ENCODE measurements around the gene KLK6.
A peak's percentile ranks its signal among the peaks of the same experiment; 100 is the strongest.

Gene KLK6

DNA sequence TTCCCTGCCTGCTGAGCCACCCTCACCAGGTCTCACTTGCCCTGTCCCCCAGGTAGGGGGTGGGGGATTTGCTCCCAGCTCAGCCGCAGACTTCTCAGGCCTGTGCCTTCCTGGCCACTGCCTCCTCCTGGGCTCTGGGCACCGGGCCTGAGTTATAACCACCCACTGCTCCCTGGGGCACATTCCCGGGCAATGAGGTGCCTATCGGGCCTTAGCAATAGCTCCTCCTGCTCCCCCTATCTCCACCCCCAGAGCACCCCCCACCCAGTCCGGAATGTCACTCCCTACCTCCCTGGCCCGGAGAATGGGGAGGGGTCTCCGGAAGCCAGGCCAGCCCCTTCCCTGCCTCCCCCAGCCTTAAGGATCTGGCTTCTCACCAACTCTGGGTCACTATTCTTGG lies 16.5 kb downstream of the KLK6 start, which contains the start of gene KLK5:
KLK5 (minus strand) TSS at position 129 of the 400 bp plus-strand sequence. CDS start 381 bp downstream, outside the sequence.
- no peak for DNase-seq (ENCODE audit: low read depth)

DNA sequence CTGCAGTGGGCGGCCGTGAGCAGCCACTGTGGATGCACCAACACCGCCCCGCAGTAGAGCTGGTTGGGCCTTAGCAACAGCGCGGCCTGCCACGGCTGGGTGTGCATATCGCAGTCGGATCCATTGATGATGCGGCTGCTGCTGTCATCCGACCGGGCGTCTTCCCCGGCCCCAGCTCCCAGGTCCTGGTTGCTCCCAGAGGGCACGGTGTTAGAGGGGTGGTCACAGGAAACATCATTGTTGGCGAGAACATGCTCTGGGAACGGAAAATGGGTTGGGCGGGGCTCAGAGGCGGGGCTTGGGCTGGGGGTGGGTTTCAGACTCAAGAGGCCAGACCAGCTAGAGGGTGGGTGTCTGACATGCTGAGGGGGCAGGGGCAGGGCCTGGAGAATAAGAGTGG lies 19.5 kb downstream of the KLK6 start:
- no peak for DNase-seq (ENCODE audit: low read depth)

DNA sequence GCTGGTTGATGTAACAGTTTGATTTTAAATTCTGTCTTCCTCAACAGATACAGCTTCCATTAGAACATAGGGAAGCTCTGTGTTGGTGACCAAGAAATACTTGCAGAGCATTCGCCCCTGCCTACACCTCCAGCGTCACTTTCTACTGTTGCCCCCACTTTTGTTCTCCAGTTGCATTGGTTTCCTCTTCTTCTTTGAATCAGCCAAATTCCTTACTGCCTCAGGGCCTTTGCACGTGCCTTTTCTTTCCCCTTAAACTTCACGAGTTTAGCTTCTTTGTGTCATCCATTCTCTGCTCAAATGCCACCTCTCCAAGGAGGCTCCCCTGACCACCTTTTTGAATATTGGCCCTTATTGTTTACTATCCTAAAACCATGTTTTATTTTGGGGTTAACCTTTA lies 22.3 kb downstream of the KLK6 start:
- DNase-seq (ENCODE audit: low read depth) = no peak

DNA sequence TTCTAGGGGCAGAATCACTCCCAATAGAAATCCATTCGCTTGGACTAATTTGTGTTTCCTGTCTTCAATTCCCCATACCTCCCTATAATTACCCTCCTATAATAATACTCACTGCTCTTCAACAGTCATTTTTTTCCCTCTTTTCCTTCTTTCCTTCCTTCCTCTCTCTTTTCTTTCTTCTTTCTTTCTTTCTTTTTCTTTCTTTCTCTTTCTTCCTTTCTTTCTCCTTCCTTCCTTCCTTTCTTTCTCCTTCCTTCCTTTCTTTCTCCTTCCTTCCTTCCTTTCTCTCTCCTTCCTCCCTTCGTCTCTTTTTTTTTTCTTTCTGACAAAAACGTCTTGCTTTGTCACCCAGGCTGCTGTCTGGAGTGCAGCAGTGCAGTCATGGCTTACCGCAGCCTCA lies 24.6 kb downstream of the KLK6 start:
- no peak for DNase-seq (ENCODE audit: low read depth)

DNA sequence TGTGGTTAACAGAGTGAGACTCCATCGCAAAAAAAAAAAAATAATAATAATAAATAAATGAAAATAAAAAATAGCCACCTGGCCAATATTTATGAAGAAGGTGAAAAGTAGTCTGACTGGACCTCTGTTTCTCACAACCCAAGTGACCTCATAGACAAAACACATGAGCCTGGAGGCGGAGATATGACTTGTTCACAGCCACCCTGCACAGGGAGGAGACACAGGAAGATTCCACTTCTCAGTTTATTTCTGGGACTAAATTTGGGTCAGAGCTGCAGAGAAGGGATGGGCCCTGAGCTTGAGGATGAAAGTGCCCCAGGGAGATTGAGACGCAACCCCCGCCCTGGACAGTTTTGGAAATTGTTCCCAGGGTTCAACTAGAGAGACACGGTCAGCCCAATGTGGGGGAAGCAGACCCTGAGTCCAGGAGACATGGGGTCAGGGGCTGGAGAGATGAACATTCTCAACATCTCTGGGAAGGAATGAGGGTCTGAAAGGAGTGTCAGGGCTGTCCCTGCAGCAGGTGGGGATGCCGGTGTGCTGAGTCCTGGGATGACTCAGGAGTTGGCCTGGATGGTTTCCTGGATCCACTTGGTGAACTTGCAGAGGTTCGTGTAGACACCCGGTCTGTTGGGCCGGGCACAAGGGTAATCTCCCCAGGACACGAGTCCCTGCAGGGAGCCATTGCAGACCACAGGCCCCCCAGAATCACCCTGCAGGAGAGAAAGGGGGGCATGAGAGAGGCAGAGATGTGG lies 26.1 kb downstream of the KLK6 start:
- DNase-seq (ENCODE audit: low read depth) = no peak

DNA sequence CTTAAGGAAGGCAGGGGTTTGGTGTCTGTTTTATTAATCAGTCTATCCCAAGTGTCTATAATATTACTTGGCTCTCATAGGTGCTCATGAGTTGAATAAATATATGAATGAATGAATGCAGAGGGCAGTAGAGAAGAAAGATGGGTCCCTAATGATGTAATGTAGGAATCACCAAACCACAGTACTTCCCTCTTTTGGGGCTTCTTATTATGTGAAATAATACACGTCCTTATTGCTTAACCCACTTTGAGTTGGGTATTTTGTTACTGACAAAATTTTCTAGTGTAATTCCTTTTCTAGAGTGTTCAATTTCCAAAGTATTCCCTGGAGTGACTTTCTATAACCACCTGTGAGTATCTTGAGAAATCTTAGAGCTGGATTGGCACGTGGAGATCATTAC lies 29.8 kb downstream of the KLK6 start:
- no peak for DNase-seq (ENCODE audit: low read depth)

DNA sequence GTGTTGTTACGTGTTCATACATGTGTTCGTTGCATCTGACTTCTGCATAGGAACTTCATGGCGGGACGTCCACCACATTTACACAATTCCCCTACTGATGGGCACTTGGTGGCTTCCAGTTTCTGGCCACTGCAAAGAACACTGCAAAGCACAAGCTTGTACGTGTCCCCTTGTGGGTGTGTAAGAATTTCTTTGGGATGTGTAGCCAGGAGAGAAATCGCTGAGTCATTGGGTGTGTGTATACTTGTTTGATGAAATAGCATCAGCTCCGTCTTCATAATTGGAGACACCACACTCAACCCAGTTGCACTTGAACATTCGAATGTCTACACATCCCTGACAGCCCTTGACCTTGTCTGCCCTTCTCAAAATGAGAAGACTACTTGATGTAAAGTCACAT lies 35.8 kb downstream of the KLK6 start:
- no peak for DNase-seq (ENCODE audit: low read depth)

DNA sequence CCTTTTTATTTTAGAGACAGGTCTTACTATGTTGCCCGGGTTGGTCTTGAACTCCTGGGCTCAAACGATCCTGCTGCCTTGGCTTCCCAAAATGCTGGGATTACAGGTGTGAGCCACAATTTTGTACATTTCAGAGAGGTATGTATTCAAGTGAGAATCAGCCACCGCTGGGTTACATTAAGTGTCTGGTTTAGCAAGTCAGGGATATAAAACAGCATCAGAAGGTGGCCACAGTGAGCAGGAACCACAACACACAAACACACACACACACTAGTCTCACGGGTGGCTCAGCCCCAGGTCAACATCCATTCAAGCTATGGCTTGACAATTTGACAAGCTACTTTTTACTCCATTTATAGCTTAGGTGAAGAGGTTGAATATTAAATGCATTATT lies 36.7 kb downstream of the KLK6 start:
- DNase-seq (ENCODE audit: low read depth) = no peak

DNA sequence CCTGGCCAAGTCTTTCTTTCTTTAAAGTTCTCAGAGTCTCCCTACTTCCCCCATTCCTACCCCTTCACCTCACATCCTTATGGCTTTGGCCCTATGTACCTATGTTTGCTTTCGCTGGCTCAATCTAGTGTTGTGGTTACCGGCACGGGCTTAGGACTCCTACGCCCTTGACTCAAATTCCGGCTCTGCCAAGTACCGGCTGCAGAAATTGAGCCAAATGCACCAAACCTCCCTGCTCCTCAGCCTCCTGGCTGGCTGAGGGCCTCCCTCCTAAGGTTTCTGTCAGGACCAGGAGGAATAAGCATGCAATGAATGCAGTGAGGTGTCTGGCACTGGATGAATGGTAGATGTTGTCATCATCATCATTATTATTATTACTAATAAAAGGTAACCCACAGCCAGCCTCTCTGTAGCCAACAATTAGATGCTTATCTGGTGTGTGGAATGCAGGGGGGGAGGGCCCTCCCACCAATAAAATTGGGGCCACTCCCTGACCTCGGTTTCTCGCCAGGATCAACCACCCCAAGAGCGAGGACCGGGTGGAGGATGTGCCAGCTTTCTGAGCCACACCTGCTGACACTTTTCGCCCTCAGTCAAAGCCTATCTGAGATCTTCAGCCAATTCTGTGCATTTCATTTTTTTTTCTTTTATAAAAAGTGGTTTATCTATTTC lies 37.2 kb downstream of the KLK6 start:
- DNase-seq (ENCODE audit: low read depth) = no peak

DNA sequence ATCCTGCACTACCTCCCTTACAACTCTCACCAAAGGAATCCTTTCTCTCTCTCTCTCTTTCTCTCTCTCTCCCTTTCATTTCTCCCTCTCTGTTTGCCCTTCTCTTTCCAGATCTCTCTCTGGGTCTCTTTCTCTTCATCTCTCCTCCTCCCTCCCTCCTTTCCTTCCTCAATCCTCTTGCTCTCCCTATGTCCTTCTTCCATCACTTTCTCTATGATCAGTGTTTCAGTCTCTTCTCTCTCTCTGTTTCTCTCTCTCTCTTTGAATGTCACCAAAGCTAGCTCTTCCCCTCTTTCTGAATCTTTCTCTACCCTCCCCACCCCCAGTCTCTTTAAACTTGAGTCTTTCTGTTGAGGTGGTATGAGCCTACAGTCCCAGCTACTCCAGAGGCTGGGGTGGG lies 38.4 kb downstream of the KLK6 start:
- DNase-seq (ENCODE audit: low read depth) = no peak

DNA sequence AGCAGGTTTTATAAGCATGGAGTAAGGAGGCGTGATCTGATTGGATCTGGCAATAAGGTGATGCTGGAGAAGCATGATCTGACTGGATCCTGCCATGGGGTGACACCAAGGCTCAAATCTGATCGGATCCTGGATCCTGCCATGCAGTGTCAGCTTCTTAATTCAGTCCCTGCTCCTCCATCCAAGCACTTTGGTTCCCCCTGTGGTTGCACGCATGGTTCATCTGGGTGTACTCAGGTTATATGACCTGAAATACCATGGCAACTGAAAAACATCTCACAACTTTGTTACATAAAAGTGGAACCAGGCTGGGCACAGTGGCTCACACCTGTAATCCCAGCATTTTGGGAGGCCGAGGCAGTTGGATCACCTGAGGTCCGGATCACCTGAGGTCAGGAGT lies 40.6 kb downstream of the KLK6 start:
- DNase-seq (ENCODE audit: low read depth) = no peak

DNA sequence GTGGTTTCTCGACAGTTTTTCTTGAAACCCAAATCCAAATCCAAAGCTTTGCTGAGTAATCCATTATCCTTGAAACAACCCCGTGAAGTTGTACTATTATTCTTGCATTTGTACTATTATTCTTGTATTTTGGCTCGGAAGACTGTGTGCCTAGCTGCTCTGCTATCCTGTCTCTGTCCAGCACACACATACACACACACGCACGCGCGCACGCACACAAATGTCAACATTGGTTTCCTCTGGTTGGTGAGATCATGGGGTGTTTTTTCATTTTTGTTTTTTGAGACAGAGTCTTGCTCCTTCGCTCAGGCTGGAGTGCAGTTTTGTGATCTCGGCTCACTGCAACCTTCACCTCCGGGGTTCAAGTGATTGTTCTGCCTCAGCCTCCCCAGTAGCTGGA lies 43.2 kb downstream of the KLK6 start:
- DNase-seq (ENCODE audit: low read depth) = no peak

DNA sequence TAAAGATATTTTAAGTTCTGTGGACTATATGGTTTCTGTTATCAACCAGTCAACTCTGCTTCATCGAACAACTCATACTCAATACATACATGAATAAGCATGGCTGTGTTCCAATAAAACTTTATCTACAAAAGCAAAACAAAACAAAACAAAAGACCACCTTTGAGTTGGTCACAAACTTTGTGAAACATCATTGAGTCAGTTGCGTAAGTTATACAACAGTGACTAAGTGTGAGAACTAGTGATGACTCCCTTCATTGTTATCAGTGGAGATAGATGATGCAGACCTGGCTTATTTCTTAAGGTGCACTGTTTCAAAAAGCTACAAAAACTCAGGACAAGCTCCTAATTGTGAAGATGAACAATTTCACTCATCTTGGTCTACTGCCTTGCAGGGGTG lies 43.7 kb downstream of the KLK6 start:
- DNase-seq (ENCODE audit: low read depth) = no peak

DNA sequence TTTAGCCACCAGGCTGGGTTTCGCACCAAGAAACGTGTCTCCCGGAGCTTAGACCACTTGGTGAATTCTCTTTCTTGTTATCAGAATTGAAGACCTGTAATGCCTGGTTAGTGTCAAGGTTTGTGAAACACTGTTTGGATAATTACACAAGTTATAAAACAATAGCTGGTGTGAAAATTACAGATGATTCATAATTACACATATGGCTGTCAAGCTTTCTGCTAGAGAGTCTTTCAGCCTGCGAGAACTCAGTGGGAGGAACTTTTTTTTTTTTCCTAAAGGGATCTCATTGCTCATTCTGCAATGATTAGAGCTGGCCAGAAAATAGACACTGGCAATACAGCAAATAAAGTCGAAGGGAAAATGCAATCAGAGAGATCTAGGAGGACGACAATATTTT lies 44.8 kb downstream of the KLK6 start:
- DNase-seq (ENCODE audit: low read depth) = no peak

DNA sequence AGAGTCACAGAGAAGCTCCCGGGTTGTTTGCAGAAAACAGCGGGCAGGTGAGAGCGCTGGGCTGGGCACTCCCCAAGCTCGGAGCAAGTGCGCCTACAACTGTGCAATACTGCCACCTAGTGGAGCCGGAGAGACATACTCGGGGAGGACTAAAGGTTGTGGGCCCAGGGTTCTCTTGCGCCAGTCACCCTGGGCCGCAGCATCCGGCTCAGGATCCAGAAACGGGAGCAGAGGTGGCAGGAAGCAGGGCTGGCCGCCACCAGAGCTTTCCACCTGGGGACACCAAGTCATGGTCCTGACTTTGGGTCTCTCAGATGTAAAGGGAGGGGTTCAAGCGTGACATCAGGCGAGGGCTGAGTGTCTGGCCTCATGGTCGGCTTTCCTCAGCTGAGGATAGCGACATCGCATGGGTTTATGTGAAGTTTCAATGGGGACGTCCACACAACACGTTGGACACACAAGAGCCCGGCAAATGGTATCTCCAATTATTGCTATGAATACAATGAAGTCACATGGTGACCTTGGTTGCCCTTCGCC lies 47.0 kb downstream of the KLK6 start:
- DNase-seq (ENCODE audit: low read depth) = peak; percentile 59

DNA sequence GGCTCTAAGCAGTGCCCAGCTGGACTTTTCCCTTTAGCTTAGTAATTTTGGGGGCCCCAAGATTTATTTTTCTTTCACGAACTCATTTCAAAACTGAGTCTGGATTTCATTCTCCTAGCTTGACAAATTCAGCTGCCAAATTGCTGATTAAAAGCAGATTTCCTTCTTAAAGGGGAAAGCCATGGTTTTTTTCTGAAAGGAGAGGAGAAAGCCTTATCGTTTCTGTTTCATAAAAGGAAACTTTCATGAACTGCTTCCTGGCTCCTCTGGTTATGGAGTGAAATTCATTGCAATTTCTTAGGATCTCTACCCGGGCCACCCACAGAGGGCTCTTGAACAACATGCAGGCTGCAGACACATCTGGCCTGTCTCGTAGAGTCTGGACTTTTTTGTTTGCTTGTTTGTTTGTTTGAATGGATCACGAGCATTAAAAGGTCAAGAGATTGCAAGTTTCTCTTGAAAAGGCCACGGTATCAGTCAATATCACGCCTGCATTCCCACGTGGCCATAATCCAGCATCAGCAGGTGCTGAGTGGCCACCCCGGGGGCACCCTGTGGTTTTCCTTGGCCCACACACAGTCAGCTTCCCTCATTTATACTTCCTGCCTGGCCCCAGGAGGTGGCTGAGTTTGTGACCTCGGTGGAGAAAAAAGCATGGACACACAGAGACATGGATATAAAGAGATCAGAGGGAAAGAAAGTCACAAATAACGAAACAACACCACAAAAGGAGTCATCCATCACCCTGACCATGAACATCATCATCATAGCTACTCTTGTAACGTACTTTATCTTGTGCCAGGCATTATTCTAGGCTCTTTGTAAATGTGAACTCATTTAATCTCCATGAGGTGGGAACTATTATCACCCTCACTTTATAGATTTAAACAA lies 47.7 kb downstream of the KLK6 start:
- no peak for DNase-seq (ENCODE audit: low read depth)

DNA sequence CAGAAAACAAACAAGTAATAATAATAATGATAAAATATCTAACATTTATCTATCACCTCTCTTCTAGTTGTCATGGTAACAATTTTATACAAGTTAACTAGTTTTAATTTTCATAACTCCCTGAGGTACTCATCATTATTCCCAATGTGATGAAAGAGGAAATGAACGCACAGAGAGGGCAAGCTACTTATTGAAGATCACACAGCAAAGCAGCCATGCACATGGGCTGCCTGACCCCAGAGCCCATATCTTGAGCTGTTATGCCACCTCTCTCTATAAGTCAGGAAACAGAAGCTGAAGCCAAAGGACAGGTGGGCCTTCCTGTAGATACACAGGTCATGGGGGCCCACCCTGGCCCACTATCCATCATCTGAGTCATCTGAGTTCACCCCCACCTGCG lies 53.3 kb downstream of the KLK6 start:
- DNase-seq (ENCODE audit: low read depth) = no peak

DNA sequence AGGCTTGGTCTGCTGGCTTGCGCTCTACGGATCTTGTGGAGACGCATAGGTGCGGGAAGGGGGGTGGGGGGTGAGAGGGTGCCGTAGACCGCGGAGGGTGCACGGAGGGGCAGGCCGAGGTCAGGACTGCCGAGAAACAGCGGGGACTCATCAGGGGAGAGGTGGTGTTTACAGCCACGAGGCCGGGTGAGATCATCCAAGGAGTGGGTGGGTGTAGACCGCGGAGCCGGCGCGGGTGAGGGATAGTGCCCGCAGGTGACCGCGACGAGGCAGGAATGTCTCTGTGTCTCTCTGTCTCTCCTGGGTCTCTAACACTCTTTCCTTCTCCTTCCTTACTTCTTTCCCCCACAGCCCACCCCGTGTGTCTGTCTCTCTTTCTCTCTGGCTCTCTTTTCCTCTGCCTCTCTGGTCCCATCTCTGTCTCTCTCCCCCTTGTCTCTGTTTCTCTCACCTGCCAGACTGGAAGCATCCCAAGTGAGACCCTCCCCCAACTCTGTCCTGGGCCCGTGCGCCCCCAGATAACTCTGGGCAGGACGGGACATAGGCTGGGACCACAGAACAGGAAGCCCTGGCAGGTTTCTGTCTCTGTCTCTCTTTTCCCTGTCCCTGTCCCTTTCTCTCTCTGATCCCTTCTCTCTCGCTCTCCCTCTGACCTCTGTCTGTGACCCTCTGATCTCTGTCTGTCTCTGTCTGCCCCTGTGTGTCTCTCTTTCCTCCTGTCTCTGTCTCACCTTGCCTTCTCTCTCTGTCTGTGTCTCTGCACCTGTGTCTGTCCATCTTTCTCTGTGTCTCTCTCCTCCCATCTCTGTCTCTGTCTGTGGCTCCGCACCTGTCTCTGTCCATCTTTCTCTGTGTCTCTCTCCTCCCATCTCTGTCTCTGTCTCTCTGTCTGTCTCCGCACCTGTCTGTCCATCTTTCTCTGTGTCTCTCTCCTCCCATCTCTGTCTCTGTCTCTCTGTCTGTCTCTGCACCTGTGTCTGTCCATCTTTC lies 56.4 kb downstream of the KLK6 start:
- DNase-seq (ENCODE audit: low read depth) = no peak

DNA sequence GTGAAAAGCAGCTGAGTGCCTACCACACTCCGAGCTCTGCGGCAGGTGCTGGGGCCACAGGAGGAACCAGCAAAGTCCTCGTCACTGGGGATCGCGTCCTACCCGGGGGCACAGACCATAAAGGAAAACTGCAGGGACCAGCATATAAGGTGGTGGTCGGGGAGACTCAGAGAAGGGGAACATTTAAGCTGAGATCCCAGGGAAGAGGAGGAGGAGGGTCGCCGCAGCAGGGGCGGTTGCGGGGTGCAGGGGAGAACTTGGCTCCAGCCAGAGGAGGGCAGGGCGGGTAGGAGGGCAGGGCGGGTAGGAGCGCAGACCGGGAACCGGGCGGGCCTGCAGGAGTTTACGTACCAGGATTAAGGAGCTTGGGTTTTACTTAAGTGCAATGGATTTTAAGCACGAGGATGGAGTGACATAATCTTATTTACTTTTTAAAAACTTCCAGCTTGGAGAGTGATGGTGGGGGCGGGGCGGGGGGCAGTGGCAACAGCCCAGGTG lies 57.2 kb downstream of the KLK6 start:
- no peak for DNase-seq (ENCODE audit: low read depth)

DNA sequence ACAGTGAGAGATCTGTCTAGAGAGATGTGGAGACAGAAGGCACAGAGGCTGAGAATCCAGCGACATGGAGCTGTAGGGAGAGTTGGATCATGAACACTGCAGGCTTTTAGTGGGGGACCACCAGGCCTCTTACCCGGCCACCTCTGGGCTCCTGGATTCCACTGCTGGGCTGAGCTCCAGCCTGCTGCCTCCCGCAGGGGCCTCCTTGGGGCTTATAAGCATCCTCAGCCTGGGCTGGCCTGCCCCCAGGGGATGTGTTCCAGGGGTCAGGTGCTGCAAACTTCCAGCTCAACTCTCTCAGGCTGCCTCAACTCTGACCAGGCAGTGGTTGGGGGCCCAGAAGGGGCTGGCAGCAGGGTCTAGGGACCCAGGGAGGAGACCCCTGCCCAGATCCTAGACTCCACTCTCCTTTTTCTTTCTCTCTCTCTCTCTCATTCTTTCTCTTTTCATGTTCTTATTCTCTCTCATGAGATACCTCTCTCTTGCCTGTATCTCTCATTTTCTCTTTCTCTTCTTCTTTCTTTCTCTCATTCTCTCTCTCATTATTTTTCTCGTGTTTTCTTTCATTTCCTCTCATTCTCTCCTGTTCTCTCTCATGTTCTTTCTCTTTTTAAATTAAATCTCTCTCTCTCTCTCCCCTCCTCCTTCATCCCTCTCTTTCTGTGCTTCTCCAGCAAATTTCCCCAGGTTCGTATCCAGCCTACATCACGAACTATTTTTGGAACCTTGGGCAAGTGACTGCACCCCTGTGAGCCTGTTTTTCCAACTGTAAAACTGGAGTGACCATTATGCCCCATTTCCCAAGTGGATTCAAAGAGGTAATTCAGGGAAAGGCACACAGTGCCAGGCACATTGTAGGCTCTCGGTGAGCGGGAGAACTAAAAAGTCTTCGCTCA lies 57.9 kb downstream of the KLK6 start, which contains the start of gene KLK4:
KLK4 (minus strand) TSS at position 190 of the 896 bp plus-strand sequence. CDS start 657 bp downstream, outside the sequence.
- no peak for DNase-seq (ENCODE audit: low read depth)

All from stimulated activated CD8-positive, alpha-beta memory T cell treated with anti-CD3 and anti-CD28 coated beads, Interleukin-7, amount 100 ng/mL, for 24 hours (primary cell).